Aorta (tissue), 5 donors: ENCODE results near the gene MAJIN. TPM values are rescaled to one million over a fixed set of nuclear protein-coding genes. Genes with fewer than 3 reads are reported as not detected.
"Not testable (repeated sequence)": the region's sequence is repeated elsewhere in the genome, so short reads cannot be mapped to it uniquely, and the experiment has no call there.

Source experiments
- ATAC-seq: fragments of 200-7000 bp; cut with Tn5 transposase; one replicate; pipeline ENCODE4 v1.9.1; 2022; ENCODE audit warnings: moderate library complexity; ENCODE audit not compliant: low FRiP score
- DNase-seq, 2 donors: peaks; one replicate each; pipeline ENCODE4 v3.0.0-alpha.2; 2020
- H3K27ac ChIP-seq, 2 donors: one replicate each; pipeline ENCODE4 v1.5.1; 2013; ENCODE audit warnings: low read length in 2 of 2, mild to moderate bottlenecking in 2 of 2, moderate library complexity in 2 of 2, control low read depth in 1 of 2, inconsistent platforms in 1 of 2, low read depth in 1 of 2
- H3K27me3 ChIP-seq, 2 donors: one replicate each; pipeline ENCODE4 v1.6.1; 2013; ENCODE audit warnings: control low read depth in 1 of 2, low read length in 1 of 2, mild to moderate bottlenecking in 1 of 2, moderate library complexity in 1 of 2; ENCODE audit not compliant: insufficient read depth in 2 of 2, control insufficient read depth in 1 of 2
- H3K36me3 ChIP-seq, 2 donors: one replicate each; pipeline ENCODE4 v1.6.1; 2013; ENCODE audit warnings: control low read depth in 1 of 2, low read length in 1 of 2, mild to moderate bottlenecking in 1 of 2; ENCODE audit not compliant: insufficient read depth in 2 of 2, control insufficient read depth in 1 of 2
- H3K4me1 ChIP-seq, 2 donors: one replicate each; pipeline ENCODE4 v1.6.1; 2013; ENCODE audit warnings: low read length in 2 of 2, control low read depth in 1 of 2, mild to moderate bottlenecking in 1 of 2, moderate library complexity in 1 of 2; ENCODE audit not compliant: insufficient read depth in 2 of 2, control insufficient read depth in 1 of 2
- H3K4me3 ChIP-seq, 2 donors: one replicate each; pipeline ENCODE4 v1.5.1; 2013; ENCODE audit warnings: low read length in 2 of 2, control low read depth in 1 of 2, mild to moderate bottlenecking in 1 of 2
- H3K9me3 ChIP-seq: one replicate; pipeline ENCODE4 v1.6.1; 2013; ENCODE audit warnings: mild to moderate bottlenecking, low read length; ENCODE audit not compliant: control insufficient read depth
- WGBS, 2 donors: extraction: QIAGEN DNeasy Blood & Tissue Kit; methylation state at CpG; one replicate each; pipeline ENCODE4 v1.1.7; 2013; 5-methylcytosine and 5-hydroxymethylcytosine counted together
- intact Hi-C, 2 donors: fragments of 100-400 bp; cut with DNase I; formaldehyde crosslinking; loops; one replicate each; pipeline versions ENCODE4 v1.14.2 to v1.15.0; 2022
- polyA plus RNA-seq, 2 donors: library from polyadenylated mRNA; stranded (reverse); fragments of 200-250 nt; gene quantifications; one replicate each; pipeline ENCODE4 v1.2.3, GENCODE V29; 2013
- total RNA-seq, 2 donors: library from RNA; stranded (reverse); fragmentation: NEBNext Ultra II Directional; extraction: Animal tissue kit (Norgen Biotek cat#: 25700); gene quantifications; one replicate each; pipeline ENCODE4 v1.2.1, GENCODE V29; 2021
- donor health status: healthy with polysubstance abuse.
- donor health status: Bipolar disorder and iron deficiency.
- donor health status: DM: no; HTN: no; CAD: no.
- donor health status: DM: no; HTN: no; CAD: no.
- donor health status: DM: yes; HTN: yes; CAD: no.

MAJIN gene
- total and polyA plus RNA-seq, 4 donors, result not detected

DNA sequence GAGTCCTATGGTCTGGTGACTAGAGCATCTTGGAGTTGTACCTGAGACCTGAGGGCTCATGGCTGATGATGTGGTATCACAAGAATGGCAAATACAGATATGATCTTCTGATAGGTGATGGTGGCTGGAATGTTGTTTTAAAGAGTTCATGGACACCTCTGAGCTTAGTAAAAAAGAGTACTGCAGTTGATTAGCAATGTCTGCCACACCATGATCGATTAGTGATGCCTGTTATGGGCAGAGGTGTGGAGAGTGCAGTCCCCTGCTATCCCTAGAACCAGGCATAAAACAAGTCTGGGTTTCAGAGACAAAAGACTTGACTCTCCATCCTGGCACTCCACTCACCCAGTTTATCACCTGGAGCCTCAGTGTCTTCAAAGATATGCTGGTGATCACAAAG is 26.2 kb upstream of the MAJIN start:
- no peak for ATAC-seq
- 86 to 96% methylated on average over 1 of the region's 1 CpG for WGBS, 2 donors
- H3K27ac ChIP-seq, result no peak overlapping the region
- no peak for DNase-seq
- H3K4me1 ChIP-seq, result no peaks in the 10 kb centered on the region
- no peak overlapping the region for H3K4me3 ChIP-seq
- intact Hi-C loops, result loop anchor here (5.0 to 10.0 kb wide), 2 partner anchors 71 to 153 kb away; partner anchors contain the start of gene CDC42BPG (in 2 of the 2)
- no peaks in the 10 kb centered on the region for H3K36me3 ChIP-seq
- no peaks in the 10 kb centered on the region for H3K9me3 ChIP-seq
- H3K27me3 ChIP-seq, result no peaks in the 10 kb centered on the region

DNA sequence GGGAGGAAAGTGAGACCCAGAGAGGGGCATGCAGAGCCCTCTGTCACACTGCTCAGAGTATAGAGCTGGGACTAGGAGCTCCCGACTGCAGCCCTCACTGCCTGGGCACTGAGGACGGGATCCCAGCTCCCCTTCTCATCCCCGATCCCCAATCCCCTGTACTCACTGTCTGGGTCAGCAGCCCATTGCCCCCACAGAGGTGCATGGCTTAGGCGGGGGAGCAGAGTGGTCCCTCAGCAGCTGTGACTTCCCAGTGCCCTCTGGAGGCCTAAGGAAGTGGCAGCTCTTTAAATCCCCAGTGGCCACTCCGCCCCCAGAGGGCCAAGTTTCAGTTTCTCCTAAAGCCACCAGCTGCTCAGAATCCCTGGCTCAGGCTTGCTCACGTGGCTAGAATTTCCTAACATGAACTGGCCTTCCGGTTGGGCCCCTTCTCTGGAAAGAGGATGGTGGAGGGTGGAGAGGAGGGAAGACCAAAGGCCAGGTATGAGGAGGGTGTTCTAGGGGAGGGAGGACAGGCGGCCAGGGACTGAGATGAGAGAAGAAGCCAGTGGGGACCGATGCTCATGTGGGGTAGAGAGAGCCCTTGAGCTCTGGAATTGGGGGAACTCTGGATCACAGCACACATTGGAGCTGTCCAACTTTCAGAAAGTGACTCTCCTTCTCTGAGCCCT is 24.9 kb upstream of the MAJIN start, which contains the start of gene BATF2:
Gene BATF2 (minus strand): TSS at position 262 of the 671 bp plus-strand sequence. CDS start 57 bp downstream, at position 205.
- intact Hi-C loops, result loop anchor here (5.0 to 10.0 kb wide), 2 partner anchors 70 to 152 kb away; partner anchors contain the start of gene CDC42BPG (in 2 of the 2)
- peak within 1 kb of the TSS in 1 of 2 donors; percentile 7 for H3K27ac ChIP-seq
- peak; percentile 87 to 88 for DNase-seq

GRCh38 chr11:64996327-64996709 is 24.4 kb upstream of the MAJIN start:
- DNase-seq (no peak), ATAC-seq (no peak)
- no peaks in the 10 kb centered on the region for H3K27me3 ChIP-seq
- H3K4me3 ChIP-seq, result peak overlapping the region; percentile 11 to 18
- H3K27ac ChIP-seq, result peak overlapping the region in 1 of 2 donors; percentile 7
- no peaks in the 10 kb centered on the region for H3K4me1 ChIP-seq
- H3K9me3 ChIP-seq, result no peaks in the 10 kb centered on the region
- WGBS, 2 donors, result 29 to 34% methylated on average over 11 of the region's 11 CpGs
- no peaks in the 10 kb centered on the region for H3K36me3 ChIP-seq
- intact Hi-C loops, result loop anchor here (5.0 to 10.0 kb wide), 2 partner anchors 69 to 152 kb away; partner anchors contain the start of gene CDC42BPG (in 2 of the 2)

More for the DNA sequence above, 24.9 kb upstream of the MAJIN start, which contains the start of gene BATF2:
- no peaks in the 10 kb centered on the region for H3K9me3 ChIP-seq
- H3K4me1 ChIP-seq, result no peaks in the 10 kb centered on the region
- peak within 1 kb of the TSS; percentile 11 to 18 for H3K4me3 ChIP-seq
- 16% methylated on average over 8 to 9 of the region's 9 CpGs for WGBS, 2 donors
- ATAC-seq, result peak; percentile 86
- H3K36me3 ChIP-seq, result no peaks in the 10 kb centered on the region
- no peaks in the 10 kb centered on the region for H3K27me3 ChIP-seq

DNA sequence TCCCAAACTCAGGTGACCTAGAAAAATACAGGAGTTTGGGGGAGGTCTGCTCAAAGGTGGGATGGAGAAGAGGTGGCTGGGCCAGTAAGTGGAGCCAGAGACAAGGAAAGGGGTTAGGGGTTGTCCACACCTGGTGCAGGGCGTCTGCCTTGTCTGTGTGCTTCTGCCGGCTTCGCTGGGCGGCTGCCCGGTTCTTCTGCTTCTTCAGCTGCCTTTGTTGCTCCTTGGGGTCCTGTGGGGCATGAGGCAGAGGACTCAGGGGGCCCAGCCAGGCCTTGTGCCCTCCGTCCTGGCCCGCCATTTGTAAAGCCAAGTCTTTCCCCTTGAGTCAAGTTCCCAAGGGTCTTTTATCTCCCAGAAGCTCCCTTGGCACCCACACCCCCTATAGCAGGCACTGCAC is 22.4 kb upstream of the MAJIN start:
- Histone ChIP-seq H3K27ac (no peak overlapping the region), H3K4me1 (no peaks in the 10 kb centered on the region), H3K36me3 (no peaks in the 10 kb centered on the region), H3K4me3 (no peak overlapping the region), H3K27me3 (no peaks in the 10 kb centered on the region), H3K9me3 (no peaks in the 10 kb centered on the region)
- WGBS, 2 donors, result 89 to 96% methylated on average over 7 of the region's 7 CpGs
- ATAC-seq (no peak), DNase-seq (no peak)
- intact Hi-C loops, result loop anchor here (10.0 kb wide), 1 partner anchor 150 kb away; the partner anchor contains the start of gene CDC42BPG (in 2 of the 2)

GRCh38 chr11:64990222-64990923 is 18.5 kb upstream of the MAJIN start:
- Histone ChIP-seq H3K4me3 (no peak overlapping the region), H3K27ac (no peak overlapping the region), H3K36me3 (no peaks in the 10 kb centered on the region), H3K4me1 (no peaks in the 10 kb centered on the region), H3K9me3 (no peaks in the 10 kb centered on the region), H3K27me3 (no peaks in the 10 kb centered on the region)
- WGBS, 2 donors, result 70 to 71% methylated on average over 15 of the region's 15 CpGs
- intact Hi-C loops, result loop anchor here (10.0 kb wide), 1 partner anchor 146 kb away; the partner anchor contains the start of gene CDC42BPG (in 2 of the 2)
- ATAC-seq (peak; percentile 63), DNase-seq (peak in 1 of 2 donors; percentile 67)

- no peak for ATAC-seq
- no peak overlapping the region for H3K4me3 ChIP-seq
- 75 to 79% methylated on average over 13 of the region's 13 CpGs for WGBS, 2 donors
Measured at GRCh38 chr11:64989416-64989815, 17.5 kb upstream of the MAJIN start.

DNA sequence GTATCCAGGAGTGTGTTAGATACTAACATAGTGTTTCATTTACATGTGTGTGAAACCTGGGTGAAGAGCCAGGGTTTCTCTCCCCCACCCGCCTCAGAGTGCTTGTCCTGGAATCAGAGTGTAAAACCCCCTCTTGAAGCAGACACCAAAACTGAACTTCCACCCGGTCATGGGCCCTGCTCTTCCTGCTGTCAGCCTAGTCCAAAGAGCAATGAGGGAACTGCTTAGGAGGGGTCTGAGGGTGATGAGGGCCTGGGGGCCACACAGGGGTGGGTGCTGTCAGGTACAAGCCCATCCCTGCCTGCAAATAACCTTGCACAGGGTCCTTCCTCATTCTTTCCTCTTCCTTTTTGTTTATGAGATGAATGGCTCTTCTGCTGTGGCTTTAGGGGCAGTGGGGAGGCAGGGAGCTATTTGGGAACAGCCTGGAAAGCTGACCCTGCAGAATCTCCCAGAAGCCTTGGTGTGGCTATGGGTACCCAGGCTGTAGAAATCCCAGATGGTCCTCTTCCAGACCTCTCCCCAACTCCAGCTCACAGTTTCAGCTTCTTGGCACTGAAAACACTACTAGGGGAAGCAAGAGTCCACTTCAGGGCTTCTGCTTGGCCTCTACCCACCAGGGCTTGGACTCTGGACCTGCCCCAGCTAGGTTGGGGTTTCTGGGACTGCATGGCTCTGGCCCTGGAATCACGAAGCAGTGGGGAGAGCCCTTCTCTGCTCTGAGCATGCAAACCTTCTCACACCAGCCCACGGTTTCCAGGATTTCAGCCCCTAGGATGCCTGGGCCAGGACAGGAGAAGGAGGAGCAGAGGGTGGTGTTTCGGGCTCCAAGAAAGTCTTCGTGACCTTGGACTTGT is 16.3 kb upstream of the MAJIN start:
- WGBS, 2 donors, result 84% methylated on average over 6 of the region's 6 CpGs
- no peak overlapping the region for H3K27ac ChIP-seq
- H3K9me3 ChIP-seq, result no peaks in the 10 kb centered on the region
- no peaks in the 10 kb centered on the region for H3K27me3 ChIP-seq
- H3K36me3 ChIP-seq, result no peaks in the 10 kb centered on the region
- ATAC-seq, result no peak
- DNase-seq, result no peak
- H3K4me3 ChIP-seq, result no peak overlapping the region
- H3K4me1 ChIP-seq, result no peaks in the 10 kb centered on the region
- intact Hi-C loops, result loop anchor here in 1 of 2 donors (5.0 kb wide), 1 partner anchor 506 kb away; no protein-coding TSS in a partner anchor

More at GRCh38 chr11:64989416-64989815, 17.5 kb upstream of the MAJIN start:
- DNase-seq, result no peak
- Histone ChIP-seq H3K27ac (no peak overlapping the region), H3K9me3 (no peaks in the 10 kb centered on the region), H3K27me3 (no peaks in the 10 kb centered on the region), H3K36me3 (no peaks in the 10 kb centered on the region), H3K4me1 (no peaks in the 10 kb centered on the region)
- intact Hi-C loops, result loop anchor here in 1 of 2 donors (5.0 kb wide), 1 partner anchor 507 kb away; no protein-coding TSS in a partner anchor

DNA sequence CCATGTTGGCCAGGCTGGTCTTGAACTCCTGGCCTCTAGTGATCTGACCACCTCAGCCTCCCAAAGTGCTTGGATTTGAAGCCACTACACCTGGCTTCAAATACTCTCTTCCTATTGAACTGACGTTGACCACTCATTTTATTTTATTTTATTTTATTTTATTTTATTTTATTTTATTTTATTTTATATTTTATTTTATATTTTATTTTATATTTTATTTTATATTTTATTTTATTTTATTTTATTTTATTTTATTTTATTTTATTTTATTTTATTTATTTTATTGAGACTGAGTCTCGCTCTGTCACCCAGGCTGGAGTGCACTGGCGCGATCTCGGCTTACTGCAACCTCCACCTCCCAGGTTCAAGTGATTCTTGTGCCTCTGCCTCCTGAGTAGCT is 11.4 kb upstream of the MAJIN start:
- H3K27ac ChIP-seq, H3K4me1 ChIP-seq, intact Hi-C loops, H3K9me3 ChIP-seq, H3K36me3 ChIP-seq, DNase-seq, ATAC-seq, H3K27me3 ChIP-seq, H3K4me3 ChIP-seq: not testable (repeated sequence)
- 71 to 83% methylated on average over 4 to 5 of the region's 5 CpGs for WGBS, 2 donors
